Activated T-cell treated with anti-CD3 and anti-CD28 coated beads for 24 hours (primary cell): ENCODE measurements around the gene SELENOW.
"Not testable (repeated sequence)": the region's sequence is repeated elsewhere in the genome, so short reads cannot be mapped to it uniquely, and the experiment has no call there.

ENCODE experiments used
- DNase-seq: peaks from one replicate; pipeline ENCODE4 v3.0.0-alpha.2; 2020; ENCODE audit warnings: low read depth

SELENOW gene

GRCh38 chr19:47756953-47757608, 21.4 kb upstream of the SELENOW start:
- no peak for DNase-seq

GRCh38 chr19:47757617-47758442, 20.7 kb upstream of the SELENOW start:
- DNase-seq = no peak

- no peak for DNase-seq
Measured at GRCh38 chr19:47758443-47758804, 20.1 kb upstream of the SELENOW start.

GRCh38 chr19:47760632-47760999, 17.9 kb upstream of the SELENOW start:
- no peak for DNase-seq

DNA sequence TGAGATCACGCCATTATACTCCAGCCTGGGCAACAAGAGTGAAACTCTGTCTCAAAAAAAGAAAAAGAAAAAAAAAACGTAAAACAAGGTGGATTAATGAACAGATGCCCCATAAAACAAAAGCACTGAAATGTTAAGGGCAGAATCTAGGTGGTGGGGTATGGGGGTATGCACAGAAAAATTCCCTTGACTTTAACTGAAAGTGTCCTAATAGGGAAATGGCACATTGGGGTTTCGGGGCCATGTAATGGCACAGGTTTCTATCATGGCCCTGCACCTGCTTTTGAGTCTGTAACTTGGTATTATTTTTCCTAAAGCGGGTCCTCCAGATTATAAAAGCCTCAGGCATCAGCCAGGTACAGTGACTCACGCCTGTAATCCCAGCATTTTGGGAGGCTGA, 16.9 kb upstream of the SELENOW start:
- no peak for DNase-seq

DNA sequence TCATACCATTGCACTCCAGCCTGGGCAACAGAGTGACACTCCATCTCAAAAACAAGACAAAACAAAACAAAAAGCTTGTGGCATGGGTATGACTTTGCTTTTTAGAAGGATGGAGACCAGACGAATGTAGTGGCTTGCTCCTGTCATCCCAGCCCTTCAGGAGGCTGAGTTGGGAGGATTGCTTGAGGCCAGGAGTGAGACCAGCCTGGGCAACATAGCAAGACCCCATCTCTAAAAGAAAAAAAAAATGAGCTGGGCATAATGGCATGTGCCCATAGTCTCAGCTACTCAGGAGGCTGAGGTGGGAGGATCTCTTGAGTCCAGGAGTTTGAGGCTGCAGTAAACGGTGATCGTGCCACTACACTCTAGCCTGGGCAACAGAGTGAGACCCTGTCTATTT, 16.4 kb upstream of the SELENOW start:
- DNase-seq = no peak

DNA sequence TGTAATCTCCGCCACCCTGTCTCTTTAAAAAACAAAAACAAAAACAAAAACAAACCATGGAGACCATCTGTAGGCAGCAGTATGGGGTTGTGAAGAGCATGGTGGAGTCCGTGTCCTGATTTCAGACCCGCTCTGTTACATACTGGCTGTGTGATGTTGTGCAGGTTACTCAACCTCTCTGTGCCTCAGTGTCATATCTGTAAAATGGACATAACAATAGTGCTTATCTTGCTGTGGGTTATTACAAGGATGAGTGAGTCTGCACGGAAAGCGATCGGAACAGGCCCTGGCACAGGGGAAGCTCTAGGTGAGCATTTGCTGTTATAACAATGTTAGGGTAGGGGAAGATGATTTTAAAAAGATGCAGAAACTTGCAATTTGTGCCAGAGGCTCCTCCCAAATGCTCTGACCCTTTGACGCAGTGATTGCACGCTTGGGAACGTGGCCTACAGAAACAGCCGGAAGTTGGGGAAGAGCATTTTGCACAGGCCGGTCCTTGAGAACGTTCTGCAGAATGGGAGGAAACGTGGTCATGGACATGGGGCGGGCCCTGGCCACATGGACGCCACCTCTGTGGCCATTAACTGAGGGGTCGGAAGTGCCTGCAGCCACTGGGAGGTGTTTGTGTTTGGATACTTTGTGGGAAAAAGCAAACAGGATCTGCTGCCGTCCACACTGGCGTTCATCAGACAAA, 15.7 kb upstream of the SELENOW start:
- DNase-seq = no peak

DNA sequence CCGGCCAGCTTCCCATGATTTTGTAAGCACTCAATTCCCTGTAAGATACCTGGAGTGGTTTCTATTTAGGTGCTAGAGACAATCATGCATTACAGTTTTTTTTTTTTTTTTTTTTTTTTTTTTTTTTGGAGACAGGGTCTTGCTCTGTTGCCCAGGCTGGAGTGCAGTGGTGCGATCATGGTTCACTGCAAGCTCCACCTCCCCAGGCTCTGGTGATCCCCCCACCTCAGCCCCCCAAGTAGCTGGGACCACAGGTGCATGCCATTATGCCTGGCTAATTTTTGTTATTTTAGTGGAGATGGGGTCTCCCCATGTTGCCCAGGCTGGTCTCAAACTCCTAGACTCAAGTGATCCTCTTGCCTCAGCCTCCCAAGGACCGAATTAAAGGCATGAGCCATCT, 13.8 kb upstream of the SELENOW start:
- DNase-seq = not testable (repeated sequence)

- no peak for DNase-seq
Measured at GRCh38 chr19:47765523-47766358, 12.8 kb upstream of the SELENOW start.

DNA sequence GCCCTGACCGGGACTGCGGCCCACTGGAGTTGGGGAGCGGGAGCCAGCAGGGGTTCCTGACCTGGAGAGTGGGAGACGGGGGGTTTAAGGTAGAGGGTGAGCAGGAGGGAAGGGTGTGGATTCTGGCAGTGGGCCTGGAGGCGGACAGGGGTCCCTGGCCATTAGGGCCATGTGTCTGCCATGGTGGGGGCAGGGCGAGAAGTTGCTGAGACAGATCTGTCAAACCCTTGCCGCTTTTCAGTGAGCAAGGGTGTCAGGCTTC, 12.2 kb upstream of the SELENOW start:
- no peak for DNase-seq

DNA sequence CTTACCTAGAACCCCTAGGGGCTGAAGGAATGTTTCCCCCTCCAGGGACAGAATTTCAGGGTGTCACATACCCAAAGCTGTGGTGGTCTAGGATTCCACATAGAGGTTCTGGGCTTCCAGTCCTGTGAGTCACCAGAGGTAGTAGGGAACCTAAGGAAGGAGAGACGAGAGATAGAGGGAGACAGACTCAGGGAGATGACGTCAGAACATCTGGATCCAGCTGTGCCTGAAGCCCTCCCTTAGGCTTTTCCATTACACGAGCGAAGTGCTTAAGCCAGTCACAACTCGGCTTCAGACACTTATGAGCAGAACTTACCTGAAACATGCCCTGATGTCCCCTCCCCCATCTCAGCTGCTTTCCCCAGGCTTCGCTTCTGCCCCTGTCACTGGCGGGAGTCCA, 11.8 kb upstream of the SELENOW start:
- no peak for DNase-seq

DNA sequence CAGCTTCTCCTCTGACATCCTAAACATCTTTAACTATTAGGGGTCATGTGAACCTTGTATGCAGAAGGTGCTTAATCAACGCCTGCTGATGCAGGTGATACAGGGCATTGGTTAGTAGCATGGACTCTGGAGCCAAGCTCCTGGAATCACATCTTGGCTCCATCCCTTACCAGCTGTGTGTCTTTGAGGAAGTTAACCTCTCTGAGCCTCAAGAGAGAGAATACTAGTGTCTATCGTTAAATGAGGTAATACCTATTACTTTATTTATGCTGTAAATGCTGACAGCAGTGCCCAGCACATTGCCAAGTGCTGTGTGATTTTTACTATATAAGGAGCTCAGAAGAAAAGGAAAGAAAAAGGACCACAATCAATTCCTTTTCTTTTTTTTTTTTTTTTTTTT, 11.2 kb upstream of the SELENOW start:
- no peak for DNase-seq

DNA sequence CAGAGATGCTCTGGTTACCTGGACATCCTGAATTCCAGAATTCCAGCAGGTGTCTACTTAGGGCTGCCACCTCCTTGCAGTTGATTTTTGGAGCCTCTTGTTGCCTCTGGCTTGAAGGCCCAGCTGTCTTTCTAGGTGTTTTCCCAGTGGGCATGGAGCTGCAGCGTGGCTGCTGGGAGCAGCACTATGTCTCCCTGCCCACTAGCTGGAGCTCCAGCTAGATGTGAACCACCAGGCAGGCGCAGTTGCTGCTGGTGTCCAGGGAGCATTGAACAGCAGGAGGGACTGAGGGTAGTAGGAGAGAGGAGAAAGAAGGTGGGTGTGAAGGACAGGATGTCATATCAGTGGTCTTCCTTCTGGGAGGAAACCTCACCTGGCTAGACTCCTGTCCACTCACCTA, 9.9 kb upstream of the SELENOW start:
- DNase-seq = no peak

- DNase-seq = no peak
Measured at GRCh38 chr19:47769534-47769933, 9.0 kb upstream of the SELENOW start.

GRCh38 chr19:47771291-47771690, 7.2 kb upstream of the SELENOW start:
- not testable (repeated sequence) for DNase-seq

DNA sequence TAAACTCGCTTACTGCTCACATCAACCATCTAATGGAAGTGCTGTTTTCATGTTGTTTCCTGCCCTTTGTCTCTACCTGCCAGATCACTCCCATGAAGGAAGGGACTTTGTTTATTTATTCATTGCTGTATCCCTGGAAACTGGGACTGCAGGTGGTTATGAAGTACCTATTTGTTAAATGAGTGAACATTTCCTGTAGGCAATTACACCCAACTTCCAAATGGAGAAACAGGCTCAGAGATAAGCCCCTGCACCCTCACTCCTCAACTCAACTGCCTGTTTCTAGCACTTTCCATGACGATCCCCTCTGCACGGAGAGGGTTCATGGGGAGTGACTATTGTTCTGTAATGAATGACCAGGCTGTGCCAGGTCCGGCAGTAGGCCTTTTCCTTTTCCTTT, 1.9 kb upstream of the SELENOW start:
- no peak for DNase-seq

- DNase-seq = not testable (repeated sequence)
Measured at GRCh38 chr19:47777245-47778048, 1.1 kb upstream of the SELENOW start.

- no peak for DNase-seq
Measured at GRCh38 chr19:47778954-47779351, 450 bp downstream of the SELENOW start.

GRCh38 chr19:47779524-47780214, 1.2 kb downstream of the SELENOW start:
- DNase-seq = no peak

GRCh38 chr19:47780215-47780551, 1.7 kb downstream of the SELENOW start:
- DNase-seq = no peak

GRCh38 chr19:47781590-47782262, 3.2 kb downstream of the SELENOW start:
- DNase-seq = no peak
